Measurements from ENCODE around the gene CMPK1. TPM values are rescaled to one million over a fixed set of nuclear protein-coding genes. Genes with fewer than 3 reads are reported as not detected.

The CMPK1 gene
- total and polyA plus RNA-seq, 2 of the 8 experiments (the other 6 are each of a cell fraction or from before 2014, with no cell fraction given): 6.0 to 36.9 TPM

DNA sequence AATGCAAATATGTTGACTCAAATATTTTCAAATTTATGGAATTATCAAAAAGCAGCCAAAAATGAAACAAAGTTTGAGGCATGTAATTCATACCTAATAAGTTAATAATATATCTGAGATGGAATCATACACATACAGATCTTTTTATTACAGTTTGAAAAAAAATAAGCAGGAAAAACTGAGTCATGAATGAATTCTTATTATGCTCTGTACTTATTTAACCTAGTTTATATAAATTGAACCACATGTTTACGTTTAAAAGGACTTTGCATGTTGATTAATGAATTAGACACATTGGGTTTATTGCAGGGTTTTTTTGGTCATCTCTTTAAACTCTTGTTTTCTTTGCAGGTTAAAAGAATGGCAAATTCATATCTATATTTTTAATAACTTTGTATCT, 40.9 kb downstream of the CMPK1 start:
- no peak overlapping the region for H4K91ac ChIP-seq (replicated peaks; ENCODE audit: insufficient read length, low read length)
- H2BK20ac ChIP-seq (ENCODE audit: low read length): no peak overlapping the region
- H3K4me2 ChIP-seq (ENCODE audit: insufficient read depth in 1 of 2, low read depth in 2 of 2, low read length in 2 of 2): no peak overlapping the region
- H3K9me3 ChIP-seq (ENCODE audit: insufficient read depth in 2 of 2, low read depth in 1 of 2, low read length in 1 of 2): no peaks in the 10 kb centered on the region
- no peak overlapping the region for H3K27ac ChIP-seq (ENCODE audit: low read depth, low read length)
- H4K20me1 ChIP-seq (replicated peaks in 1 of 2; ENCODE audit: control insufficient read depth in 1 of 2, insufficient read depth in 2 of 2, low read length in 2 of 2): no peaks in the 10 kb centered on the region
- H2AFZ ChIP-seq (ENCODE audit: low read length): no peak overlapping the region
- FAIRE-seq: no peak
- H3K23ac ChIP-seq (ENCODE audit: insufficient read length): no peak overlapping the region
- ChIA-PET CTCF (ENCODE audit: partially characterized antibody) (no interaction called here), POLR2A (ENCODE audit: partially characterized antibody) (no interaction called here)
- WGBS, 2 experiments (ENCODE audit: extremely low coverage in 1 of 2, insufficient coverage in 1 of 2, insufficient read length in 1 of 2, insufficient replicate concordance in 2 of 2, low coverage in 1 of 2, low lambda C conversion rate in 2 of 2, missing lambda C conversion rate in 1 of 2): 90% methylated on average over 1 of the region's 1 CpG; no CpG with 5 or more reads in 1 of the 2 experiments
- H3K4me3 ChIP-seq (ENCODE audit: extremely low read depth in 1 of 4, insufficient read depth in 2 of 4, low read depth in 3 of 4, low read length in 4 of 4): no peak overlapping the region
- H2BK120ac ChIP-seq (replicated peaks; ENCODE audit: low read depth, low read length): no peak overlapping the region
- H2BK15ac ChIP-seq (ENCODE audit: low read length): no peak overlapping the region
- H3K14ac ChIP-seq (ENCODE audit: insufficient read length): no peak overlapping the region
- no peak for DNase-seq (ENCODE audit: low read depth in 1 of 2, low spot score in 2 of 2)
- H3K56ac ChIP-seq (replicated peaks; ENCODE audit: insufficient read length, low read depth, low read length): no peak overlapping the region
- no peaks in the 10 kb centered on the region for H3K23me2 ChIP-seq (ENCODE audit: low read depth, low read length)
- no peak overlapping the region for H2BK5ac ChIP-seq (ENCODE audit: low read depth, low read length)
- no peaks in the 10 kb centered on the region for H3K27me3 ChIP-seq (replicated peaks in 1 of 4; ENCODE audit: control insufficient read depth in 3 of 4, extremely low read depth in 1 of 4, insufficient read depth in 3 of 4, low read length in 3 of 4)
- H2AK5ac ChIP-seq (ENCODE audit: low read depth, low read length): no peak overlapping the region
- peaks cover 0 to 3% (median under 1%) of the 10 kb centered on the region in 4 experiments; a peak in 1 of 7 replicates for H3K4me1 ChIP-seq (replicated peaks in 1 of 4; ENCODE audit: control insufficient read depth in 3 of 4, insufficient read depth in 4 of 4, low read length in 3 of 4)
- H3K9ac ChIP-seq (replicated peaks in 1 of 4; ENCODE audit: extremely low read depth in 1 of 4, low read depth in 3 of 4, low read length in 3 of 4): no peak overlapping the region
- H3K18ac ChIP-seq (ENCODE audit: extremely low read depth, low read length): no peak overlapping the region
- no peaks in the 10 kb centered on the region for H3K79me2 ChIP-seq (ENCODE audit: control insufficient read depth in 1 of 2, insufficient read depth in 2 of 2, low read length in 2 of 2)
- no peak overlapping the region for H2BK12ac ChIP-seq (ENCODE audit: low read depth, low read length)
- H3K36me3 ChIP-seq (ENCODE audit: control insufficient read depth in 2 of 4, insufficient read depth in 4 of 4, low read length in 3 of 4): peaks cover 0 to 14% (median 0%) of the 10 kb centered on the region in 4 experiments; a peak in 2 of 8 replicates
- no peaks in the 10 kb centered on the region for H3K79me1 ChIP-seq (ENCODE audit: low read depth, low read length)
- no peak overlapping the region for H4K5ac ChIP-seq (ENCODE audit: insufficient read length, low read depth, low read length)
- H4K8ac ChIP-seq (ENCODE audit: extremely low read depth, insufficient read depth, low read length): no peak overlapping the region
- H3K4ac ChIP-seq (replicated peaks; ENCODE audit: insufficient read length, low read depth, low read length): no peak overlapping the region
- TF ChIP-seq RAD21 (IDR thresholded peaks at IDR 0.05 in 1 of 2, conservative IDR thresholded peaks at IDR 0.05 in 1 of 2; ENCODE audit: low read depth in 2 of 2, low read length in 2 of 2): no peak
- no peak for TF ChIP-seq EZH2 (IDR thresholded peaks at IDR 0.05; ENCODE audit: low read depth, low read length, severe bottlenecking)
